AG09319 (cell line): ENCODE results near the gene ST6GAL1.
"Not testable (repeated sequence)": the region's sequence is repeated elsewhere in the genome, so short reads cannot be mapped to it uniquely, and the experiment has no call there.

Source experiments
- DNase-seq: peaks from one replicate; pipeline ENCODE4 v3.0.0-alpha.2; 2010; ENCODE audit warnings: low read depth; ENCODE audit errors: extremely low read depth
- CTCF ChIP-seq: IDR thresholded peaks from 2 replicates; pipeline ENCODE4 v1.5.1; 2011; ENCODE audit warnings: low read depth, mild to moderate bottlenecking, inconsistent platforms, low read length, moderate library complexity

ST6GAL1 gene

DNA sequence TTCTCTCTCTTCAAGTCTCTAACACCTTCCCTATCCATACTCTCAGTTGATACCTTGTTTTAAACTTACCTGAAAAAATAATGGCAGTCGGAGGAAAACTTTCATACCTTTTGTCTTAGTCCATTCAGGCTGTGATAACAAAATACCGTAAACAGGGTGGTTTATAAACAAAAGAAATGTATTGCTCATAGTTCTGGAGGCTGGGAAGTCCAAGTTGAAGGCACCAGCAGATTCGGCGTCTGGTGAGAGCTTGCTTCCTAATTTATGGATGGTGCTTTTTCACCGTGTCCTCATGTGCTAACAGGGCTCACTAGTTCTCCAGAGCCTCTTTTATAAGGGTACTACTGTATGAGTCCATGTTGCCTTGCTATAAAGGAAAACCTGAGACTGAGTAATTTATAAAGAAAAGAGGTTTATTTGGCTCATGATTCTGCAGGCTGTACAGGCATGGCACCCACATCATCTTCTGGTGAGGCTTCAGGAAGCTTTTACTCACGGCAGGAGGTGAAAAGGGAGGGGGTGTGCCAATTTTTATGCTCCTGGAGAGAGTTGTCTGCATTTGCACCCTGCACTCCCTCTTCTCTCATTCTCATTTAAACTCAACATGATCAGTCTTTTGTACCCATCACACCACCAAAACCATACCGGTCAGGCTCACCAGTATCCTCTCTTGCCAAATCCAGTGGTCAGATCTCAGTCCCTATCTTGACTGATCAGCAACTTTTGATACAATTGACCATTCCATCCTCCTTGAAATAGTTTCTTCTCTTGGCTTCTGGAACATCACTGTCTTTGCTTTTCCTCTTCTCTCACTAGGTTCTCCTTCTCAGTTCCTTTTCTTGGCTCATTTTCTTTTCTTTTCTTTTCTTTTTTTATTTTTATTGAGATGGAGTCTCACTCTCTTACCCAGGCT lies 21.6 kb downstream of the ST6GAL1 start:
- no peak for DNase-seq
- TF ChIP-seq CTCF, result no peak

- no peak for TF ChIP-seq CTCF
- DNase-seq, result no peak
Observed at GRCh38 chr3:186953011-186953487, 22.7 kb downstream of the ST6GAL1 start.

DNA sequence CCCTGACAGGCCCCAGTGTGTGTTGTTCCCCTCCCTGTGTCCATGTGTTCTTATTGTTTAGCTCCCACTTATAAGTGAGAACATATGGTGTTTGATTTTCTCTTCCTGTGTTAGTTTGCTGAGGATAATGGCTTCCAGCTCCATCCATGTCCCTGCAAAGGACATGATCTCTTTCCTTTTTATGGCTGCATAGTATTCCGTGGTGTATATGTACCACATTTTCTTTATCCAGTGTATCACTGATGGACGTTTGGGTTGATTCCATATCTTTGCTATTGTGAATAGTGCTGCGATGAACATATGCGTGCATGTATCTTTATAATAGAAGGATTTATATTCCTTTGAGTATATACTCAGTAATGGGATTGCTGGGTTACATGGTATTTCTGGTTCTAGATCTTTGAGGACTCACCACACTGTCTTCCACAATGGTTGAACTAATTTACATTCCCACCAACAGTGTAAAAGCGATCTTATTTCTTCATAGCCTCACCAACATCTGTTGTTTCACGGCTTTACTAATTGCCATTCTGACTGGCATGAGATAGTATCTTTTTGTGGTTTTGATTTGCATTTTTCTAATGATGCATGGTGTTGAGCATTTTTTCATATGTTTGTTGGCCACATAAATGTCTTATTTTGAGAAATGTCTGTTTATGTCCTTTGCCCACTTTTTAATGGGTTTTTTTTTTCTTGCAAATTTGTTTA lies 23.8 kb downstream of the ST6GAL1 start:
- DNase-seq, result not testable (repeated sequence)

GRCh38 chr3:186955898-186956696 lies 25.8 kb downstream of the ST6GAL1 start:
- TF ChIP-seq CTCF, result no peak
- no peak for DNase-seq

GRCh38 chr3:186959029-186959624 lies 28.8 kb downstream of the ST6GAL1 start:
- TF ChIP-seq CTCF, result no peak
- no peak for DNase-seq

DNA sequence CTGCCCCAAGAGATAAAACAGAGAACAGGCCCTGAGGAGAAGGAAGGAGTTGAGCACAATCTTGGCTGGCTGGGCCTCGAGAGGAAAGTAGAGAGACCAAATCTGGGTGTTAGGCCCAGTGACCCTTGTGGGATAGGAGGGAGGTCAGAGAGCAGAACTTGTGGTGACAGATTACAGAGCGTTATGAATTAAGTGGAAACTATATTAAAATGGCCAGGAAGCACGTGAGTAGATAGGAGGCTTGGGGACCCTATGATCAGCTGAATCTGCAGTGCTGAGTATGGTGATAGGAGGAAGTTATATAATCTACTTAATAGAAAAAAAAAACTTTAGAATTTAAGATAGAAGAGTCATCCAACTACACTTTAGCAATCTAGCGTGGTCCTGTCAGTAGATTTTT lies 30.0 kb downstream of the ST6GAL1 start:
- no peak for TF ChIP-seq CTCF
- DNase-seq, result no peak

GRCh38 chr3:186962445-186962844 lies 32.1 kb downstream of the ST6GAL1 start:
- DNase-seq, result no peak
- TF ChIP-seq CTCF, result no peak
